Smooth muscle cell (in vitro differentiated cells): ENCODE data around the gene ABCA9. TPM values are rescaled to one million over a fixed set of nuclear protein-coding genes. Genes with fewer than 3 reads are reported as not detected.
A peak's percentile ranks its signal among the peaks of the same experiment; 100 is the strongest.

Experiments used
- DNase-seq: peaks from one replicate; lab custom pipeline; 2025; ENCODE audit not compliant: unreplicated experiment; lab: John Stamatoyannopoulos, UW
- H2AFZ ChIP-seq: fragments of 200-600 bp; sonication (generic); 2 replicates; pipeline ENCODE4 v1.6.0; 2016; ENCODE audit warnings: antibody characterized with exemption, low read depth, mild to moderate bottlenecking
- H3F3A ChIP-seq: fragments of 200-600 bp; sonication (generic); 2 replicates; pipeline ENCODE4 v1.6.0; 2017; ENCODE audit warnings: antibody characterized with exemption, low read depth
- H3K27ac ChIP-seq: fragments of 200-600 bp; sonication (generic); 2 replicates; pipeline ENCODE4 v1.5.1; 2016; ENCODE audit warnings: low read depth, mild to moderate bottlenecking
- H3K27me3 ChIP-seq: fragments of 200-600 bp; sonication (generic); 2 replicates; pipeline ENCODE4 v1.6.1; 2016; ENCODE audit warnings: low read depth, mild to moderate bottlenecking
- H3K36me3 ChIP-seq: fragments of 200-600 bp; sonication (generic); 2 replicates; pipeline ENCODE4 v1.5.1; 2016; ENCODE audit warnings: low read depth
- H3K4me1 ChIP-seq: fragments of 200-600 bp; sonication (generic); 2 replicates; pipeline ENCODE4 v1.5.1; 2016; ENCODE audit warnings: low read depth
- H3K4me2 ChIP-seq: fragments of 200-600 bp; sonication (generic); 2 replicates; pipeline ENCODE4 v1.6.0; 2016; ENCODE audit warnings: mild to moderate bottlenecking
- H3K4me3 ChIP-seq: fragments of 200-600 bp; sonication (generic); 2 replicates; pipeline ENCODE4 v1.5.1; 2016; ENCODE audit warnings: mild to moderate bottlenecking
- H3K79me2 ChIP-seq: fragments of 200-600 bp; sonication (generic); 2 replicates; pipeline ENCODE4 v1.6.0; 2016; ENCODE audit warnings: low read depth, mild to moderate bottlenecking
- H3K9ac ChIP-seq: fragments of 200-600 bp; sonication (generic); 2 replicates; pipeline ENCODE4 v1.6.0; 2016; ENCODE audit warnings: low read depth
- H3K9me3 ChIP-seq: fragments of 200-600 bp; sonication (generic); replicated peaks from 2 replicates; pipeline ENCODE4 v1.5.1; 2016; ENCODE audit warnings: low read depth
- H4K20me1 ChIP-seq: fragments of 200-600 bp; sonication (generic); 2 replicates; pipeline ENCODE4 v1.6.0; 2016; ENCODE audit warnings: low read depth
- CTCF ChIP-seq: fragments of 200-600 bp; sonication (generic); IDR thresholded peaks from 2 replicates; pipeline ENCODE4 v1.5.1; 2017; ENCODE audit warnings: borderline replicate concordance, mild to moderate bottlenecking, antibody characterized with exemption; ENCODE audit not compliant: insufficient read depth, poor library complexity, severe bottlenecking
- WGBS: methylation state at CpG from one replicate; pipeline ENCODE4 v1.1.7; 2016; ENCODE audit warnings: low lambda C conversion rate; 5-methylcytosine and 5-hydroxymethylcytosine counted together
- polyA plus RNA-seq: library from polyadenylated mRNA; unstranded; fragments of >200 nt; fragmentation: Nextera tagmentation; extraction: Ambion mirVana; gene quantifications from 2 replicates; pipeline ENCODE4 v1.2.1, GENCODE V29; 2016
- total RNA-seq: library from RNA; depleted of rRNA; stranded (reverse); fragments of >200 nt; gene quantifications from 2 replicates; pipeline ENCODE4 v1.2.3, GENCODE V29; 2014

The ABCA9 gene
- total RNA-seq (0.18 TPM in 1 of 2 replicates, not detected in the other), polyA plus RNA-seq (not detected in 2 replicates)

- no peak within 1 kb of the TSS for H3K9ac ChIP-seq
- no peaks in the 10 kb centered on the region for H3K27me3 ChIP-seq
- H3K79me2 ChIP-seq = no peaks in the 10 kb centered on the region
- TF ChIP-seq CTCF = no peak
- 58% methylated on average over 2 of the region's 2 CpGs for WGBS
- peaks cover 4% of the 10 kb centered on the region for H3K36me3 ChIP-seq
- peaks cover 9% of the 10 kb centered on the region for H3K9me3 ChIP-seq
- H3K4me1 ChIP-seq = no peaks in the 10 kb centered on the region
- H4K20me1 ChIP-seq = no peaks in the 10 kb centered on the region
- no peaks in the 10 kb centered on the region for H3F3A ChIP-seq
- DNase-seq = no peak
- no peak within 1 kb of the TSS for H3K4me3 ChIP-seq
- no peak within 1 kb of the TSS for H3K27ac ChIP-seq
- no peak within 1 kb of the TSS for H3K4me2 ChIP-seq
- peak within 1 kb of the TSS; percentile 63 for H2AFZ ChIP-seq
These were observed at the start of gene ABCA9 for GRCh38 chr17:69060822-69061221. Gene ABCA9 (minus strand): TSS chr17:69060927. CDS start chr17:69051126, 9,801 bp downstream.

- Histone ChIP-seq H3K9ac (no peak overlapping the region), H3F3A (no peaks in the 10 kb centered on the region), H3K9me3 (no peaks in the 10 kb centered on the region), H3K36me3 (no peaks in the 10 kb centered on the region), H3K79me2 (no peaks in the 10 kb centered on the region), H2AFZ (no peak overlapping the region), H4K20me1 (no peaks in the 10 kb centered on the region), H3K27ac (no peak overlapping the region), H3K4me3 (no peak overlapping the region), H3K4me1 (no peaks in the 10 kb centered on the region), H3K27me3 (no peaks in the 10 kb centered on the region), H3K4me2 (no peak overlapping the region)
- WGBS = 80% methylated on average over 10 of the region's 10 CpGs
- DNase-seq = no peak
- TF ChIP-seq CTCF = no peak
These were observed 45.4 kb upstream of the ABCA9 start for GRCh38 chr17:69105907-69106730.

GRCh38 chr17:69103557-69104233, 43.0 kb upstream of the ABCA9 start:
- TF ChIP-seq CTCF = no peak
- H3K27me3 ChIP-seq = no peaks in the 10 kb centered on the region
- H2AFZ ChIP-seq = no peak overlapping the region
- H3K9ac ChIP-seq = no peak overlapping the region
- H3K9me3 ChIP-seq = no peaks in the 10 kb centered on the region
- H3K36me3 ChIP-seq = no peaks in the 10 kb centered on the region
- DNase-seq = no peak
- H3K4me3 ChIP-seq = no peak overlapping the region
- no peaks in the 10 kb centered on the region for H3F3A ChIP-seq
- H3K27ac ChIP-seq = no peak overlapping the region
- no peaks in the 10 kb centered on the region for H3K4me1 ChIP-seq
- H3K4me2 ChIP-seq = no peak overlapping the region
- WGBS = 90% methylated on average over 9 of the region's 9 CpGs
- no peaks in the 10 kb centered on the region for H3K79me2 ChIP-seq
- no peaks in the 10 kb centered on the region for H4K20me1 ChIP-seq
